ENCODE results near the gene PGBD1. TPM values are rescaled to one million over a fixed set of nuclear protein-coding genes. Genes with fewer than 3 reads are reported as not detected.
A peak's percentile ranks its signal among the peaks of the same experiment; 100 is the strongest.

PGBD1 gene
- total and polyA plus RNA-seq, 2 of the 8 experiments (the other 6 are each of a cell fraction or from before 2014, with no cell fraction given) = 2.5 to 9.2 TPM

- TF ChIP-seq NRF1 (IDR thresholded peaks at IDR 0.05; ENCODE audit: low read depth, low read length) (no peak), SRF (IDR thresholded peaks at IDR 0.05; ENCODE audit: low read depth, low read length) (no peak), EGR1 (IDR thresholded peaks at IDR 0.05; ENCODE audit: borderline replicate concordance, low read depth, low read length) (peak; percentile 13; the same call in 1 of the 2 replicates), SIN3A (conservative IDR thresholded peaks at IDR 0.05 in 1 of 2, IDR thresholded peaks at IDR 0.05 in 1 of 2; ENCODE audit: low read depth in 1 of 2, low read length in 2 of 2) (peak; percentile 60 to 92; a peak in 2 of 4 replicates), ZNF274 (IDR thresholded peaks at IDR 0.05; ENCODE audit: borderline replicate concordance, extremely low read depth, low read length) (no peak), BACH1 (IDR thresholded peaks at IDR 0.05; ENCODE audit: low read length) (no peak), EP300 (IDR thresholded peaks at IDR 0.05; ENCODE audit: borderline replicate concordance in 1 of 2, low read depth in 2 of 2, low read length in 2 of 2) (no peak), SIRT6 (IDR thresholded peaks at IDR 0.05; ENCODE audit: low read length) (no peak), TAF1 (IDR thresholded peaks at IDR 0.05; ENCODE audit: low read depth, low read length) (peak; percentile 95), POU5F1 (IDR thresholded peaks at IDR 0.05; ENCODE audit: low read depth, low read length) (no peak), POLR2AphosphoS5 (IDR thresholded peaks at IDR 0.05; ENCODE audit: low read depth, low read length) (no peak)
Observed at GRCh38 chr6:28281288-28282064, at the start of gene PGBD1 (continued).

All from H1 (cell line).